Measurements from ENCODE around the gene FMN1.

DNA sequence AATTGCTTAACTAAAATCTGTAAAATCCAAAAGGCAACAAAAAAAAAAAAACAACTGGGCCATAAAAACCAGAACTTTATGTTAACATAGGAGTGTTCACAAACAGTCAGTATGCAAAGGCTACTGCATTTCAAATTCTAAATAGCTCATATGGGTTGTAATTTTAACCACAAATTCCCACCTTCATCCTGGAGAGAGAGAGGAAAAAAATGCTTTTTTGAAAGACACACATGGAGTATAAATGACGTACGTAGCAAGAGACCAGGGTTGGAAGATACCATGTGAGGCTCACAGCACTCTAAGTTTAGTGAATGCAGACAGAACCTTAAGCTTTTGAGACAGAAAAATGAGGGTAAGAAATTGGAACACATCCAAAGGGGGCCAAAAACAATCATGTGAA lies 115.9 kb downstream of the FMN1 start:
- TF ChIP-seq, protein P1, sequence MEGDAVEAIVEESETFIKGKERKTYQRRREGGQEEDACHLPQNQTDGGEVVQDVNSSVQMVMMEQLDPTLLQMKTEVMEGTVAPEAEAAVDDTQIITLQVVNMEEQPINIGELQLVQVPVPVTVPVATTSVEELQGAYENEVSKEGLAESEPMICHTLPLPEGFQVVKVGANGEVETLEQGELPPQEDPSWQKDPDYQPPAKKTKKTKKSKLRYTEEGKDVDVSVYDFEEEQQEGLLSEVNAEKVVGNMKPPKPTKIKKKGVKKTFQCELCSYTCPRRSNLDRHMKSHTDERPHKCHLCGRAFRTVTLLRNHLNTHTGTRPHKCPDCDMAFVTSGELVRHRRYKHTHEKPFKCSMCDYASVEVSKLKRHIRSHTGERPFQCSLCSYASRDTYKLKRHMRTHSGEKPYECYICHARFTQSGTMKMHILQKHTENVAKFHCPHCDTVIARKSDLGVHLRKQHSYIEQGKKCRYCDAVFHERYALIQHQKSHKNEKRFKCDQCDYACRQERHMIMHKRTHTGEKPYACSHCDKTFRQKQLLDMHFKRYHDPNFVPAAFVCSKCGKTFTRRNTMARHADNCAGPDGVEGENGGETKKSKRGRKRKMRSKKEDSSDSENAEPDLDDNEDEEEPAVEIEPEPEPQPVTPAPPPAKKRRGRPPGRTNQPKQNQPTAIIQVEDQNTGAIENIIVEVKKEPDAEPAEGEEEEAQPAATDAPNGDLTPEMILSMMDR (IDR thresholded peaks at IDR 0.05): no peak
- no peak for TF ChIP-seq POLR2A (IDR thresholded peaks at IDR 0.05)

All from body of pancreas (tissue), 4 donors.